ENCODE data around the gene ZNF839.
"Not testable (repeated sequence)": the region's sequence is repeated elsewhere in the genome, so short reads cannot be mapped to it uniquely, and the experiment has no call there.

The ZNF839 gene

GRCh38 chr14:102314242-102315011 is 5.1 kb upstream of the ZNF839 start:
- DNase-seq = peak; percentile 94

GRCh38 chr14:102315121-102315520 is 4.4 kb upstream of the ZNF839 start:
- no peak for DNase-seq

- peak; percentile 65 for DNase-seq
Measured at GRCh38 chr14:102316338-102316742, 3.2 kb upstream of the ZNF839 start.

- peak; percentile 99 for DNase-seq
Measured at GRCh38 chr14:102316743-102317563, 2.6 kb upstream of the ZNF839 start.

GRCh38 chr14:102317564-102318248 is 1.8 kb upstream of the ZNF839 start:
- peak; percentile 66 for DNase-seq

GRCh38 chr14:102318781-102319276 is 717 bp upstream of the ZNF839 start:
- DNase-seq = no peak

- DNase-seq = peak; percentile 82
Measured at GRCh38 chr14:102320033-102320660, 601 bp downstream of the ZNF839 start.

- no peak for DNase-seq
Measured at GRCh38 chr14:102320671-102321455, 1.3 kb downstream of the ZNF839 start.

- no peak for DNase-seq
Measured at GRCh38 chr14:102321456-102322422, 2.2 kb downstream of the ZNF839 start.

GRCh38 chr14:102323102-102323501 is 3.6 kb downstream of the ZNF839 start:
- peak; percentile 67 for DNase-seq

GRCh38 chr14:102325791-102326345 is 6.3 kb downstream of the ZNF839 start:
- DNase-seq = no peak

- no peak for DNase-seq
Measured at GRCh38 chr14:102326583-102326982, 7.0 kb downstream of the ZNF839 start.

GRCh38 chr14:102329381-102329780 is 9.8 kb downstream of the ZNF839 start:
- DNase-seq = not testable (repeated sequence)

- no peak for DNase-seq
Measured at GRCh38 chr14:102330806-102331205, 11.3 kb downstream of the ZNF839 start.

GRCh38 chr14:102333390-102333789 is 13.8 kb downstream of the ZNF839 start:
- no peak for DNase-seq

- DNase-seq = no peak
Measured at GRCh38 chr14:102333795-102334705, 14.5 kb downstream of the ZNF839 start.

GRCh38 chr14:102335163-102335562 is 15.6 kb downstream of the ZNF839 start:
- DNase-seq = no peak

GRCh38 chr14:102338724-102339123 is 19.2 kb downstream of the ZNF839 start:
- DNase-seq = no peak

GRCh38 chr14:102341566-102341965 is 22.0 kb downstream of the ZNF839 start:
- no peak for DNase-seq
